Vagina (tissue), 2 donors: ENCODE results near the gene POR. TPM values are rescaled to one million over a fixed set of nuclear protein-coding genes. Genes with fewer than 3 reads are reported as not detected.

Experiments
- DNase-seq, 2 donors: peaks; one replicate each; pipeline ENCODE4 v3.0.0-alpha.2; 2017; ENCODE audit errors: extremely low spot score in 2 of 2
- H3K27ac ChIP-seq: fragments of 200-600 bp; sonication (generic); one replicate; pipeline ENCODE4 v1.5.1; 2019
- H3K27me3 ChIP-seq: fragments of 200-600 bp; sonication (generic); one replicate; pipeline ENCODE4 v1.5.1; 2019
- H3K36me3 ChIP-seq, 2 donors: fragments of 200-600 bp; sonication (generic); one replicate each; pipeline ENCODE4 v1.5.1; 2017 to 2019
- H3K4me1 ChIP-seq: fragments of 200-600 bp; sonication (generic); one replicate; pipeline ENCODE4 v1.5.1; 2019
- H3K4me3 ChIP-seq, 2 donors: fragments of 200-600 bp; sonication (generic); 1 replicate in 1 of 2; 2 replicates in 1 of 2; pipeline ENCODE4 v1.5.1; 2016 to 2019
- H3K9me3 ChIP-seq: fragments of 200-600 bp; sonication (generic); one replicate; pipeline ENCODE4 v1.5.1; 2019
- CTCF ChIP-seq, 3 experiments: fragments of 450-650 bp in 2 of 3; fragments of 200-600 bp in 1 of 3; sonication (generic) in 1 of 3; IDR thresholded peaks; one replicate each; pipeline ENCODE4 v1.5.1; 2017 to 2019; ENCODE audit warnings: antibody characterized with exemption in 3 of 3, mild to moderate bottlenecking in 2 of 3, moderate library complexity in 2 of 3
- POLR2A ChIP-seq, 2 donors: fragments of 450-650 bp; IDR thresholded peaks; one replicate each; pipeline ENCODE4 v1.6.1; 2017; ENCODE audit warnings: antibody characterized with exemption in 2 of 2, mild to moderate bottlenecking in 2 of 2, moderate library complexity in 2 of 2
- POLR2AphosphoS5 ChIP-seq, 2 donors: sonication (generic); formaldehyde crosslinking; IDR thresholded peaks; one replicate each; pipeline ENCODE4 v1.9.0; 2017; ENCODE audit warnings: antibody characterized with exemption in 2 of 2, mild to moderate bottlenecking in 2 of 2, low read depth in 1 of 2; ENCODE audit not compliant: insufficient read depth in 1 of 2
- intact Hi-C: fragments of 100-400 bp; cut with DNase I; formaldehyde crosslinking; loops from one replicate; pipeline ENCODE4 v1.15.1; 2023
- total RNA-seq: library from RNA; depleted of rRNA; stranded (reverse); fragments of >200 nt; gene quantifications from one replicate; pipeline ENCODE4 v1.2.3, GENCODE V29; 2016

POR gene
- total RNA-seq, 1 donor from 2014 or later: 94.3 TPM

- peaks cover 0 to 18% of the 10 kb centered on the region in 2 donors for H3K36me3 ChIP-seq
- no peaks in the 10 kb centered on the region for H3K9me3 ChIP-seq
- peak overlapping the region; percentile 88 for H3K27ac ChIP-seq
- no peaks in the 10 kb centered on the region for H3K27me3 ChIP-seq
- TF ChIP-seq POLR2A (IDR thresholded peaks at IDR 0.05): no peak
- no peak for TF ChIP-seq POLR2AphosphoS5 (IDR thresholded peaks at IDR 0.05; ENCODE audit: insufficient read depth in 1 of 2, low read depth in 1 of 2)
- TF ChIP-seq CTCF (IDR thresholded peaks at IDR 0.05): no peak
- intact Hi-C loops: no loop called here
- H3K4me3 ChIP-seq: no peak overlapping the region
- no peak for DNase-seq
- H3K4me1 ChIP-seq: peaks cover 63% of the 10 kb centered on the region
These were observed 54.9 kb downstream of the POR start for GRCh38 chr7:75969704-75970498.

- TF ChIP-seq POLR2A (IDR thresholded peaks at IDR 0.05): no peak
- TF ChIP-seq POLR2AphosphoS5 (IDR thresholded peaks at IDR 0.05; ENCODE audit: insufficient read depth in 1 of 2, low read depth in 1 of 2): no peak
- no peak for TF ChIP-seq CTCF (IDR thresholded peaks at IDR 0.05)
- H3K9me3 ChIP-seq: no peaks in the 10 kb centered on the region
- H3K27me3 ChIP-seq: no peaks in the 10 kb centered on the region
- peak overlapping the region; percentile 22 for H3K27ac ChIP-seq
- intact Hi-C loops: no loop called here
- DNase-seq: no peak
- peaks cover 0 to 18% of the 10 kb centered on the region in 2 donors for H3K36me3 ChIP-seq
- no peak overlapping the region for H3K4me3 ChIP-seq
- H3K4me1 ChIP-seq: peaks cover 47% of the 10 kb centered on the region
These were observed 56.5 kb downstream of the POR start for GRCh38 chr7:75971309-75971960.

GRCh38 chr7:75971961-75972763, 57.2 kb downstream of the POR start:
- H3K27ac ChIP-seq: no peak overlapping the region
- no peaks in the 10 kb centered on the region for H3K9me3 ChIP-seq
- peaks cover 0 to 18% of the 10 kb centered on the region in 2 donors for H3K36me3 ChIP-seq
- H3K27me3 ChIP-seq: no peaks in the 10 kb centered on the region
- H3K4me3 ChIP-seq: no peak overlapping the region
- H3K4me1 ChIP-seq: peaks cover 42% of the 10 kb centered on the region
- DNase-seq: no peak
- TF ChIP-seq POLR2A (IDR thresholded peaks at IDR 0.05) (no peak), POLR2AphosphoS5 (IDR thresholded peaks at IDR 0.05; ENCODE audit: insufficient read depth in 1 of 2, low read depth in 1 of 2) (no peak), CTCF (IDR thresholded peaks at IDR 0.05) (no peak)
- intact Hi-C loops: no loop called here

GRCh38 chr7:75977743-75978142, 62.8 kb downstream of the POR start:
- no peak for DNase-seq
- Histone ChIP-seq H3K27ac (no peak overlapping the region), H3K36me3 (peaks cover 0 to 42% of the 10 kb centered on the region in 2 donors), H3K27me3 (no peaks in the 10 kb centered on the region), H3K9me3 (no peaks in the 10 kb centered on the region), H3K4me1 (peaks cover 27% of the 10 kb centered on the region), H3K4me3 (no peak overlapping the region)
- intact Hi-C loops: no loop called here
- no peak for TF ChIP-seq POLR2AphosphoS5 (IDR thresholded peaks at IDR 0.05; ENCODE audit: insufficient read depth in 1 of 2, low read depth in 1 of 2)
- no peak for TF ChIP-seq CTCF (IDR thresholded peaks at IDR 0.05)
- TF ChIP-seq POLR2A (IDR thresholded peaks at IDR 0.05): no peak
